DND-41 (cell line): ENCODE results near the gene B4GALNT1.

Experiments
- EZH2 ChIP-seq: IDR thresholded peaks from 3 replicates; pipeline ENCODE4 v1.6.1; 2012; ENCODE audit warnings: borderline replicate concordance, low read depth, mild to moderate bottlenecking, moderate library complexity, low read length, inconsistent platforms; ENCODE audit not compliant: severe bottlenecking
- TF ChIP-seq, protein P1 (sequence below): IDR thresholded peaks from 2 replicates; pipeline ENCODE4 v1.5.1; 2012; ENCODE audit warnings: borderline replicate concordance, low read length, moderate library complexity, mild to moderate bottlenecking; ENCODE audit not compliant: poor library complexity, severe bottlenecking; ENCODE audit errors: extremely low read depth

DNA sequence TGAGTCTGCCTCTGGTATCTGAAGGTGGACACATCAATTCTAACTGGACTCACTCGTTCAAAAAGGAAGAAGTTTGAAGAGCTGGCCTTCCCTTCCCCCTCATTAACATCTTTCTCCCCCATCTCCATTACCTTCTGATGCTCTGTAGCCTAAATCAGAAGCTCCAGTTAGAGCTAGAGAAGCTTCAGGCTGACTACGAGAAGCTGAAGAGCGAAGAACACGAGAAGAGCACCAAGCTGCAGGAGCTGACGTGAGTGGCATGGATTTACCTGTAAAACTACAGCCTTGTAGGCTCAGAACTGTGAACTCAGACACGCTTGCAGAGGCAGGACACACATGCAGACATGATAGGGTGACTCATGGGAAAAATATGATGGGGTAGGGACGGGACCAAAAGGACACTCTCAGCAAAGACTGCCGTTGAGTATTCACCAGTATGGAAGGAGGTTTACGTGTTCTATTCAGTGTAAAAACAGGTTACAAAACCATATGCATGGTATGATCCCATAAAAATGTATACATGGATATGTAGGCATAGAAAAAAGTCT is 56.3 kb downstream of the B4GALNT1 start:
- TF ChIP-seq, protein P1, sequence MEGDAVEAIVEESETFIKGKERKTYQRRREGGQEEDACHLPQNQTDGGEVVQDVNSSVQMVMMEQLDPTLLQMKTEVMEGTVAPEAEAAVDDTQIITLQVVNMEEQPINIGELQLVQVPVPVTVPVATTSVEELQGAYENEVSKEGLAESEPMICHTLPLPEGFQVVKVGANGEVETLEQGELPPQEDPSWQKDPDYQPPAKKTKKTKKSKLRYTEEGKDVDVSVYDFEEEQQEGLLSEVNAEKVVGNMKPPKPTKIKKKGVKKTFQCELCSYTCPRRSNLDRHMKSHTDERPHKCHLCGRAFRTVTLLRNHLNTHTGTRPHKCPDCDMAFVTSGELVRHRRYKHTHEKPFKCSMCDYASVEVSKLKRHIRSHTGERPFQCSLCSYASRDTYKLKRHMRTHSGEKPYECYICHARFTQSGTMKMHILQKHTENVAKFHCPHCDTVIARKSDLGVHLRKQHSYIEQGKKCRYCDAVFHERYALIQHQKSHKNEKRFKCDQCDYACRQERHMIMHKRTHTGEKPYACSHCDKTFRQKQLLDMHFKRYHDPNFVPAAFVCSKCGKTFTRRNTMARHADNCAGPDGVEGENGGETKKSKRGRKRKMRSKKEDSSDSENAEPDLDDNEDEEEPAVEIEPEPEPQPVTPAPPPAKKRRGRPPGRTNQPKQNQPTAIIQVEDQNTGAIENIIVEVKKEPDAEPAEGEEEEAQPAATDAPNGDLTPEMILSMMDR = no peak
- no peak for TF ChIP-seq EZH2
